WTC11 (cell line): Measurements from ENCODE around the gene ADAMTS7.

Source experiments
- CTCF ChIP-seq: fragments of 200-600 bp; IDR thresholded peaks from 2 replicates; pipeline ENCODE4 v1.8.0; 2022; ENCODE audit warnings: antibody characterized with exemption
- JUN ChIP-seq: sonication (generic); formaldehyde crosslinking; IDR thresholded peaks from 2 replicates; pipeline ENCODE4 v1.8.0; 2023; ENCODE audit warnings: mild to moderate bottlenecking, missing genetic modification reagents
- NR2C2 ChIP-seq: sonication (generic); formaldehyde crosslinking; IDR thresholded peaks from 2 replicates; pipeline ENCODE4 v1.8.0; 2022; ENCODE audit warnings: mild to moderate bottlenecking, missing genetic modification reagents
- USF2 ChIP-seq: sonication (generic); formaldehyde crosslinking; IDR thresholded peaks from 2 replicates; pipeline ENCODE4 v1.8.1; 2023; ENCODE audit warnings: mild to moderate bottlenecking, missing genetic modification reagents, moderate library complexity

- TF ChIP-seq NR2C2 (CRISPR knock-in tag), result no peak
- TF ChIP-seq USF2 (CRISPR knock-in tag), result no peak
- no peak for TF ChIP-seq JUN (CRISPR knock-in tag)
- no peak for TF ChIP-seq CTCF
Measured at GRCh38 chr15:78761020-78761419, 50.2 kb downstream of the ADAMTS7 start.
